ENCODE results near the gene CREBBP.
A peak's percentile ranks its signal among the peaks of the same experiment; 100 is the strongest.

The CREBBP gene

GRCh38 chr16:3792472-3793012 lies 88.0 kb downstream of the CREBBP start:
- H3K27ac Mint-ChIP-seq, result peak overlapping the region in 1 of 3 experiments; percentile 12
- H3K36me3 Mint-ChIP-seq (ENCODE audit: low read depth), result peaks cover 46% of the 10 kb centered on the region
- peaks cover 30% of the 10 kb centered on the region for H3K4me1 Mint-ChIP-seq
- H3K9me3 Mint-ChIP-seq, result no peaks in the 10 kb centered on the region
- H3K4me3 Mint-ChIP-seq, result no peak overlapping the region
- no peaks in the 10 kb centered on the region for H3K27me3 Mint-ChIP-seq (ENCODE audit: low read depth)
- no peak for TF ChIP-seq CTCF (IDR thresholded peaks at IDR 0.05; ENCODE audit: unreplicated experiment in 3 of 3)

GRCh38 chr16:3791701-3792100 lies 88.8 kb downstream of the CREBBP start:
- Mint-ChIP-seq H3K4me1 (peaks cover 28% of the 10 kb centered on the region), H3K27me3 (ENCODE audit: low read depth) (no peaks in the 10 kb centered on the region), H3K4me3 (no peak overlapping the region), H3K36me3 (ENCODE audit: low read depth) (peaks cover 46% of the 10 kb centered on the region), H3K27ac (no peak overlapping the region), H3K9me3 (no peaks in the 10 kb centered on the region)
- TF ChIP-seq CTCF (IDR thresholded peaks at IDR 0.05; ENCODE audit: unreplicated experiment in 3 of 3), result no peak

- Mint-ChIP-seq H3K9me3 (no peaks in the 10 kb centered on the region), H3K27me3 (ENCODE audit: low read depth) (no peaks in the 10 kb centered on the region), H3K4me1 (peaks cover 18% of the 10 kb centered on the region), H3K27ac (no peak overlapping the region), H3K36me3 (ENCODE audit: low read depth) (peaks cover 54% of the 10 kb centered on the region), H3K4me3 (no peak overlapping the region)
- TF ChIP-seq CTCF (IDR thresholded peaks at IDR 0.05; ENCODE audit: unreplicated experiment in 3 of 3), result no peak
These were observed 91.0 kb downstream of the CREBBP start for GRCh38 chr16:3789375-3790099.

GRCh38 chr16:3788711-3789374 lies 91.7 kb downstream of the CREBBP start:
- Mint-ChIP-seq H3K4me1 (peaks cover 17% of the 10 kb centered on the region), H3K27me3 (ENCODE audit: low read depth) (no peaks in the 10 kb centered on the region), H3K4me3 (no peak overlapping the region), H3K36me3 (ENCODE audit: low read depth) (peaks cover 58% of the 10 kb centered on the region), H3K9me3 (no peaks in the 10 kb centered on the region), H3K27ac (no peak overlapping the region)
- no peak for TF ChIP-seq CTCF (IDR thresholded peaks at IDR 0.05; ENCODE audit: unreplicated experiment in 3 of 3)

GRCh38 chr16:3787924-3788661 lies 92.4 kb downstream of the CREBBP start:
- Mint-ChIP-seq H3K9me3 (no peaks in the 10 kb centered on the region), H3K36me3 (ENCODE audit: low read depth) (peaks cover 56% of the 10 kb centered on the region), H3K4me3 (no peak overlapping the region), H3K27me3 (ENCODE audit: low read depth) (no peaks in the 10 kb centered on the region), H3K27ac (no peak overlapping the region), H3K4me1 (peaks cover 9% of the 10 kb centered on the region)
- TF ChIP-seq CTCF (IDR thresholded peaks at IDR 0.05; ENCODE audit: unreplicated experiment in 3 of 3), result no peak
